ENCODE data around the gene DDX28. TPM values are rescaled to one million over a fixed set of nuclear protein-coding genes. Genes with fewer than 3 reads are reported as not detected.

DDX28 gene
- total and polyA plus RNA-seq, 2 of the 4 experiments (the other 2 are of a cell fraction), result 9.2 to 10.0 TPM

DNA sequence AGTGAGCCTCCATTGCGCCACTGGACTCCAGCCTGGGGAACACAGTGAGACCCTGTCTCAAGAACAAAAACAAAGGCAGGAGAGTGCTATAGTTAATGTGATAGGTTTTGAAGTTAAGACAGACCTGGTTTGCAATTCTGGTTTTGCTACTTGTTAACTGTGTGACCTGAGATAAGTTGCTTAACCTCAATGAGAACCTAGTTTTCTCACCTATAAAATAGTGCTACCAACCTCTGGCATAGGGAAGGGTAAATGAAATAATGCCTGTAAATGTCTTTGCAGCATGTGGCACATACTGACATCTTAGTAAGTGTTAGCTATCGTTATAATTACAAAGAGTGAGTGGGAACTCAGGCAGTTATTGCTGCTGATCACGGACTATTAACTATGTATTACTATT lies 32.4 kb upstream of the DDX28 start:
- dilution Hi-C loops (cut with HindIII; ENCODE audit: low sequenced_read_pairs, unreplicated experiment), result no loop called here
- POLR2A ChIA-PET (ENCODE audit: unreplicated experiment), result no interaction called here

More for the DNA sequence above, 32.4 kb upstream of the DDX28 start:
- ATAC-seq (ENCODE audit: low read depth), result no peak
- Histone ChIP-seq H4K20me1 (ENCODE audit: insufficient read depth, low read length) (no peaks in the 10 kb centered on the region; the same call in 1 of the 2 replicates), H2BK120ac (ENCODE audit: low read depth, low read length) (no peak overlapping the region), H3K9ac (ENCODE audit: low read depth, low read length) (no peak overlapping the region), H3K14ac (replicated peaks; ENCODE audit: low read depth, low read length) (no peak overlapping the region), H4K8ac (ENCODE audit: low read depth in 2 of 2, low read length in 2 of 2) (no peak overlapping the region), H3K9me1 (ENCODE audit: insufficient read depth, low read length) (no peaks in the 10 kb centered on the region), H3K4me3 (ENCODE audit: insufficient read depth, low read depth, low read length) (no peak overlapping the region), H3K36me3 (ENCODE audit: control insufficient read depth, insufficient read depth, low read length) (peaks cover 19% of the 10 kb centered on the region), H3K27ac (ENCODE audit: insufficient read depth, low read length) (no peak overlapping the region), H2BK5ac (ENCODE audit: low read depth, low read length, poor library complexity, severe bottlenecking) (no peak overlapping the region), H3K4me2 (ENCODE audit: low read depth, low read length) (no peak overlapping the region), H2AK5ac (ENCODE audit: low read depth, low read length) (no peak overlapping the region), H2BK15ac (ENCODE audit: low read depth, low read length) (no peak overlapping the region), H3K9me3 (ENCODE audit: control insufficient read depth, insufficient read depth, low read length) (no peaks in the 10 kb centered on the region), H3K23ac (ENCODE audit: low read depth, low read length) (no peak overlapping the region), H3K79me1 (ENCODE audit: low read depth in 1 of 2, low read length in 2 of 2) (no peaks in the 10 kb centered on the region; a peak in 1 of 4 replicates), H3K56ac (ENCODE audit: extremely low read depth, insufficient read depth, low read length) (no peak overlapping the region), H4K91ac (ENCODE audit: insufficient read depth, low read depth, low read length) (no peak overlapping the region), H3K4ac (ENCODE audit: low read depth, low read length) (no peak overlapping the region), H3K27me3 (ENCODE audit: control insufficient read depth, insufficient read depth, low read length) (no peaks in the 10 kb centered on the region), H3K4me1 (ENCODE audit: control insufficient read depth, insufficient read depth, low read length) (no peaks in the 10 kb centered on the region), H3K18ac (ENCODE audit: low read depth, low read length) (no peak overlapping the region), H2AK9ac (replicated peaks; ENCODE audit: low read depth, low read length, poor library complexity) (no peak overlapping the region), H2AFZ (replicated peaks; ENCODE audit: low read length, poor library complexity) (no peak overlapping the region), H2BK20ac (ENCODE audit: low read depth, low read length) (no peak overlapping the region), H4K5ac (ENCODE audit: low read depth, low read length) (no peak overlapping the region)
- DNase-seq, result no peak
- WGBS, 2 experiments (ENCODE audit: extremely low coverage in 2 of 2, insufficient read length in 1 of 2), result 100% methylated on average over 1 of the region's 3 CpGs; no CpG with 5 or more reads in 1 of the 2 experiments
- intact Hi-C loops (cut with micrococcal nuclease), result no loop called here
- CTCF ChIA-PET, result no interaction called here
- in situ Hi-C loops (cut with MboI; ENCODE audit: low sequenced_read_pairs), result no loop called here
- TF ChIP-seq, protein P1, sequence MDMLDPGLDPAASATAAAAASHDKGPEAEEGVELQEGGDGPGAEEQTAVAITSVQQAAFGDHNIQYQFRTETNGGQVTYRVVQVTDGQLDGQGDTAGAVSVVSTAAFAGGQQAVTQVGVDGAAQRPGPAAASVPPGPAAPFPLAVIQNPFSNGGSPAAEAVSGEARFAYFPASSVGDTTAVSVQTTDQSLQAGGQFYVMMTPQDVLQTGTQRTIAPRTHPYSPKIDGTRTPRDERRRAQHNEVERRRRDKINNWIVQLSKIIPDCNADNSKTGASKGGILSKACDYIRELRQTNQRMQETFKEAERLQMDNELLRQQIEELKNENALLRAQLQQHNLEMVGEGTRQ (IDR thresholded peaks at IDR 0.05; ENCODE audit: low read depth, low read length), result no peak
- TF ChIP-seq, protein P2, sequence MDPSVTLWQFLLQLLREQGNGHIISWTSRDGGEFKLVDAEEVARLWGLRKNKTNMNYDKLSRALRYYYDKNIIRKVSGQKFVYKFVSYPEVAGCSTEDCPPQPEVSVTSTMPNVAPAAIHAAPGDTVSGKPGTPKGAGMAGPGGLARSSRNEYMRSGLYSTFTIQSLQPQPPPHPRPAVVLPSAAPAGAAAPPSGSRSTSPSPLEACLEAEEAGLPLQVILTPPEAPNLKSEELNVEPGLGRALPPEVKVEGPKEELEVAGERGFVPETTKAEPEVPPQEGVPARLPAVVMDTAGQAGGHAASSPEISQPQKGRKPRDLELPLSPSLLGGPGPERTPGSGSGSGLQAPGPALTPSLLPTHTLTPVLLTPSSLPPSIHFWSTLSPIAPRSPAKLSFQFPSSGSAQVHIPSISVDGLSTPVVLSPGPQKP (IDR thresholded peaks at IDR 0.05; ENCODE audit: borderline replicate concordance, low read depth, low read length), result no peak
- TF ChIP-seq MAFK (IDR thresholded peaks at IDR 0.05; ENCODE audit: low read depth, low read length) (no peak), SMC3 (IDR thresholded peaks at IDR 0.05; ENCODE audit: low read depth, low read length) (no peak), NFE2L2 (IDR thresholded peaks at IDR 0.05; ENCODE audit: low read depth, low read length) (no peak), BHLHE40 (IDR thresholded peaks at IDR 0.05; ENCODE audit: low read depth, low read length) (no peak), RAD21 (IDR thresholded peaks at IDR 0.05; ENCODE audit: low read length) (no peak), RFX5 (IDR thresholded peaks at IDR 0.05; ENCODE audit: low read depth, low read length) (no peak), RCOR1 (IDR thresholded peaks at IDR 0.05; ENCODE audit: insufficient replicate concordance, low read length) (no peak), MXI1 (IDR thresholded peaks at IDR 0.05; ENCODE audit: borderline replicate concordance, low read depth, low read length) (no peak), POLR2A (IDR thresholded peaks at IDR 0.05; ENCODE audit: low read depth, low read length) (no peak), CEBPB (IDR thresholded peaks at IDR 0.05; ENCODE audit: low read depth, low read length) (no peak), MAZ (IDR thresholded peaks at IDR 0.05; ENCODE audit: borderline replicate concordance, low read depth, low read length) (no peak), FOS (IDR thresholded peaks at IDR 0.05; ENCODE audit: low read depth, low read length) (no peak), CHD1 (IDR thresholded peaks at IDR 0.05; ENCODE audit: low read depth, low read length) (no peak)
- TF ChIP-seq, protein P3, sequence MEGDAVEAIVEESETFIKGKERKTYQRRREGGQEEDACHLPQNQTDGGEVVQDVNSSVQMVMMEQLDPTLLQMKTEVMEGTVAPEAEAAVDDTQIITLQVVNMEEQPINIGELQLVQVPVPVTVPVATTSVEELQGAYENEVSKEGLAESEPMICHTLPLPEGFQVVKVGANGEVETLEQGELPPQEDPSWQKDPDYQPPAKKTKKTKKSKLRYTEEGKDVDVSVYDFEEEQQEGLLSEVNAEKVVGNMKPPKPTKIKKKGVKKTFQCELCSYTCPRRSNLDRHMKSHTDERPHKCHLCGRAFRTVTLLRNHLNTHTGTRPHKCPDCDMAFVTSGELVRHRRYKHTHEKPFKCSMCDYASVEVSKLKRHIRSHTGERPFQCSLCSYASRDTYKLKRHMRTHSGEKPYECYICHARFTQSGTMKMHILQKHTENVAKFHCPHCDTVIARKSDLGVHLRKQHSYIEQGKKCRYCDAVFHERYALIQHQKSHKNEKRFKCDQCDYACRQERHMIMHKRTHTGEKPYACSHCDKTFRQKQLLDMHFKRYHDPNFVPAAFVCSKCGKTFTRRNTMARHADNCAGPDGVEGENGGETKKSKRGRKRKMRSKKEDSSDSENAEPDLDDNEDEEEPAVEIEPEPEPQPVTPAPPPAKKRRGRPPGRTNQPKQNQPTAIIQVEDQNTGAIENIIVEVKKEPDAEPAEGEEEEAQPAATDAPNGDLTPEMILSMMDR (conservative IDR thresholded peaks at IDR 0.05; ENCODE audit: low read depth, low read length), result no peak
- BruUV-seq (replicated peaks), result no TSS peak
